Measurements from ENCODE around the gene ZNF615.
"Not testable (repeated sequence)": the region's sequence is repeated elsewhere in the genome, so short reads cannot be mapped to it uniquely, and the experiment has no call there.

ZNF615 gene

GRCh38 chr19:51980116-51980736 is 27.8 kb downstream of the ZNF615 start:
- no peak for DNase-seq (ENCODE audit: low spot score)

GRCh38 chr19:51978882-51979281 is 29.1 kb downstream of the ZNF615 start:
- no peak for DNase-seq (ENCODE audit: low spot score)

GRCh38 chr19:51977346-51977745 is 30.7 kb downstream of the ZNF615 start:
- DNase-seq (ENCODE audit: low spot score), result no peak

- DNase-seq (ENCODE audit: low spot score), result no peak
Measured at GRCh38 chr19:51976852-51977251, 31.2 kb downstream of the ZNF615 start.

GRCh38 chr19:51975787-51976186 is 32.2 kb downstream of the ZNF615 start:
- DNase-seq (ENCODE audit: low spot score), result not testable (repeated sequence)

GRCh38 chr19:51971624-51972023 is 36.4 kb downstream of the ZNF615 start:
- no peak for DNase-seq (ENCODE audit: low spot score)

GRCh38 chr19:51970718-51971117 is 37.3 kb downstream of the ZNF615 start:
- no peak for DNase-seq (ENCODE audit: low spot score)

- DNase-seq (ENCODE audit: low spot score), result no peak
Measured at GRCh38 chr19:51965583-51965982, 42.4 kb downstream of the ZNF615 start.

- not testable (repeated sequence) for DNase-seq (ENCODE audit: low spot score)
Measured at GRCh38 chr19:51960621-51961233, 47.3 kb downstream of the ZNF615 start.

- DNase-seq (ENCODE audit: low spot score), result no peak
Measured at GRCh38 chr19:51959791-51960190, 48.2 kb downstream of the ZNF615 start.

- DNase-seq (ENCODE audit: low spot score), result not testable (repeated sequence)
Measured at GRCh38 chr19:51957846-51958245, 50.2 kb downstream of the ZNF615 start.

GRCh38 chr19:51948975-51949374 is 59.0 kb downstream of the ZNF615 start:
- no peak for DNase-seq (ENCODE audit: low spot score)

GRCh38 chr19:51946602-51947001 is 61.4 kb downstream of the ZNF615 start:
- no peak for DNase-seq (ENCODE audit: low spot score)

- no peak for DNase-seq (ENCODE audit: low spot score)
Measured at GRCh38 chr19:51944798-51945552, 63.0 kb downstream of the ZNF615 start.

All from pons (tissue), 1 donor.